Retinal pigment epithelial cell (primary cell): ENCODE data around the gene CDC34.
"Not testable (repeated sequence)": the region's sequence is repeated elsewhere in the genome, so short reads cannot be mapped to it uniquely, and the experiment has no call there.

Experiments
- DNase-seq: peaks from one replicate; pipeline ENCODE4 v3.0.0-alpha.2; 2010; ENCODE audit warnings: low read depth
- H3K4me3 ChIP-seq: 2 replicates; pipeline ENCODE4 v1.5.1; 2011; ENCODE audit warnings: mild to moderate bottlenecking, low read length, control low read depth, moderate library complexity
- TF ChIP-seq, protein P1 (sequence below): conservative IDR thresholded peaks from 2 replicates; pipeline ENCODE4 v1.5.1; 2011; ENCODE audit warnings: low read depth, low read length, control low read depth, inconsistent platforms

The CDC34 gene

DNA sequence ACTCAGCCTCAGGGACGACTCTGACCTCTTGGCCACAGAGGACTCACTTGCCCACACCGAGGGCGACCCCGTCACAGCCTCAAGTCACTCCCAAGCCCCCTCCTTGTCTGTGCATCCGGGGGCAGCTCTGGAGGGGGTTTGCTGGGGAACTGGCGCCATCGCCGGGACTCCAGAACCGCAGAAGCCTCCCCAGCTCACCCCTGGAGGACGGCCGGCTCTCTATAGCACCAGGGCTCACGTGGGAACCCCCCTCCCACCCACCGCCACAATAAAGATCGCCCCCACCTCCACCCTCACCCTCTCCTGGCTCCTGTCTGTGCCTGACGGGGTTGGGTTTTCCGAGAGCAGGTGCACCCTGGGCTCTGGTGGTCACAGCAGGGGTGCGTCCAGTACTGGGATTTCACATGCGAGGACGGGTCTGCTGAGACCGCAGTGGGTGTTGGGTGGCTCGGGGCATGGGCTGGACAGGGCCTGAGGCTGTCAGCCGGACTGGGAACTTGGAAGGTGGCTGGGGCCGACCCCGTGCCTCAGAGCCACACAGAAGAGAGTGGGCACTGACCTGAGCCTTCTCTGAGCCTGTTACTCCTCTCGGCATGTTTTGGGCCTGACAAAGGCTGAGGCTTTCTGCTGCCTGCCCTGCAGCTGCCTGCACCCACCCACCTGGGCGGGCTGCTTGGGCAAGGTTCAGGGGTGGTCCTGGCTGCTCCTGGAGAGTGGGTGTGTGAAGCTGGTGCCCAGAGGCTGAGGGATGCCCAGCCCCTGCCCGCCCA lies 51.8 kb downstream of the CDC34 start:
- H3K4me3 ChIP-seq = no peak overlapping the region
- TF ChIP-seq, protein P1, sequence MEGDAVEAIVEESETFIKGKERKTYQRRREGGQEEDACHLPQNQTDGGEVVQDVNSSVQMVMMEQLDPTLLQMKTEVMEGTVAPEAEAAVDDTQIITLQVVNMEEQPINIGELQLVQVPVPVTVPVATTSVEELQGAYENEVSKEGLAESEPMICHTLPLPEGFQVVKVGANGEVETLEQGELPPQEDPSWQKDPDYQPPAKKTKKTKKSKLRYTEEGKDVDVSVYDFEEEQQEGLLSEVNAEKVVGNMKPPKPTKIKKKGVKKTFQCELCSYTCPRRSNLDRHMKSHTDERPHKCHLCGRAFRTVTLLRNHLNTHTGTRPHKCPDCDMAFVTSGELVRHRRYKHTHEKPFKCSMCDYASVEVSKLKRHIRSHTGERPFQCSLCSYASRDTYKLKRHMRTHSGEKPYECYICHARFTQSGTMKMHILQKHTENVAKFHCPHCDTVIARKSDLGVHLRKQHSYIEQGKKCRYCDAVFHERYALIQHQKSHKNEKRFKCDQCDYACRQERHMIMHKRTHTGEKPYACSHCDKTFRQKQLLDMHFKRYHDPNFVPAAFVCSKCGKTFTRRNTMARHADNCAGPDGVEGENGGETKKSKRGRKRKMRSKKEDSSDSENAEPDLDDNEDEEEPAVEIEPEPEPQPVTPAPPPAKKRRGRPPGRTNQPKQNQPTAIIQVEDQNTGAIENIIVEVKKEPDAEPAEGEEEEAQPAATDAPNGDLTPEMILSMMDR = no peak
- no peak for DNase-seq

DNA sequence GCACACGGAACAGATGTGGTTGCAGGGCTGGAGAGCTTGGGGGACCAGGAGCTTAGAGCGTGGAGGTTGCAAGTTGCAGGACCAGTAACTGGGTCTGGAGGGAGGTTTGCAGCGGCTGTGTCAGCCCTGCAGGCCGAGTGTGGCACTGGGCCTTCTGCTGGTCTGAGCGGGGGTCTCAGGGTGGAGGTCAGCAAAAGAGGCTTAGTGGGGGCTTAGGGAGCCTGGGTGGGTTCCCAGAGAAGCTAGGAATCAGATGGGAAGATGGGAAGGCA lies 52.3 kb downstream of the CDC34 start:
- no peak overlapping the region for H3K4me3 ChIP-seq
- TF ChIP-seq, protein P1 = no peak
- no peak for DNase-seq

DNA sequence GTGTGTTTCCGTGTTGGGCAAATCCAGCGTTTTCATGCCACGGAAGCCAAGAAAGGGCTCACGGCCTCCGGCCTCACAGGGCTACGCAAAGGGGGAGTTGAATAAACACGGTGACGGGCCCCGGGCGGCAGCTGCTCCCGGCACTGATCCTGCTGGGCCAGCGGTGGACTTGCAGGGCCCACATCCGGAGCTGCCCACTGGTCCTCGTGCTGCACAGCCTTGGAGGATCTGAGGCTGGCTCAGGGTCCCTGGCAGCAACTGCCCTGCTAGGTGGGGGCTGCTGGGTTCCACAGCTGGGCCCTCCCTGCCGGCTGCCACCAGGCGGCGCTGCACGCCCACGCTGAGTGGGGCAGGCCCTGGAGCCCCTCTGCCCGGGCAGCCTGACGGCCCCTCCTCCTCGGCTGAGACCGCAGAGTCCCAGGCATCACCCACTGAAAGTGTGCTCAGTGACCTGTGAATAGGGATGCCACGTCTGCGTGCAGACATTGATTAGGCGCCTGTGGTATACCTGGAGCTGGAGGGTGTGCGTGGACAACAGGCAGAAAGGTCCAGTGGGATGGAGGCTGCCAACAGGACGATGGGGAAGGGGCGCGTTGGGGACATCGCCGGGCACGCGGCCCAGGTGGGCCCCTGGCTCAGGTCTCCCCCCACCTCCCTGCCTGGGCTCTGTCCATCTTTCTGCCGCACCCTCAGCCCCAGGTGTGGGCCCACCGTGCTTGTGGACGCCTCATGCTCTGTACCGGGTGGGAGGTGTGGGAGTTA lies 52.9 kb downstream of the CDC34 start:
- TF ChIP-seq, protein P1 = peak; percentile 93
- H3K4me3 ChIP-seq = no peak overlapping the region
- DNase-seq = no peak

DNA sequence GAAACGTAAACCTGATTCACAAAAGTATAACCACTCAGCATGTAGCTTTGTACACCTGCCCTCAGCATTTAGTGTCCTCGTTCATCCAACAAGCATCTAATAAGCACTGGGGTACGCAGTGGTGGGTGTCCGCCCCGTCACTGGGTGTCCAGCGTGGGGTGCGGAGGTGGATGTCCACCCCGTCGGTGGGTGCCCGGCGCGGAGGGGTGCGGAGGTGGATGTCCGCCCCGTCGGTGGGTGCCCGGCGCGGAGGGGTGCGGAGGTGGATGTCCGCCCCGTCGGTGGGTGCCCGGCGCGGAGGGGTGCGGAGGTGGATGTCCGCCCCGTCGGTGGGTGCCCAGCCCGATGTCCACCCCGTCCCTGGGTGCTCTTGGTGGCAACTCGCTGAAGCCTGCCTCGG lies 53.6 kb downstream of the CDC34 start:
- not testable (repeated sequence) for DNase-seq

DNA sequence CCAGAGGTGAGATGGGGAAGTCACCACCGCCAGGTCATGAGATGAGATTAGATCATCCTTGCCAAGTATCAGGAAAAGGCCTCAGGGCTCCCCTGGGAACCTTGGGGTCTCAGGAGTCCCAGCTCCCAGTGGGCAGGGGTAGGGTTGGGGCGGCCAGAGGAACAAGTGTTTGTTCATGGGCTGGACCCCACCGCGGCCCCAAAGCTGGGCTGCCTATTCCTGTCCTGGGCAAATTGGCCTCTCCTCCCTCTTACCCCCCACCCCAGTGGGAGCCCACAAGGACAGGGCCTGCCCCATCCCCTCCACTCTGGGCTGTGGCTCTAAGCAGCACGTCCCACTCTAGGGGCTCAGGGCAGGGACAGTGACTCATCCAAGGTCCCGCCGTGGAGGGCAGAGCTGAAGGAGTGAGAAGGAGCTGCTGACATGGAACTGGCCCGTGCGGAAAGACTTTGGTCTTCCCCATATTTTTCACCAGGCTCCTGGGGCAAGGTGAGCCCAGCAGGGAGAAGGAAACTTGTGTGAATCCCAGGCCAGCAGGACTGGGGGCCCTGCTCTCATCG lies 54.1 kb downstream of the CDC34 start:
- no peak for DNase-seq
- no peak overlapping the region for H3K4me3 ChIP-seq
- TF ChIP-seq, protein P1 = no peak

More for the DNA sequence above, 53.6 kb downstream of the CDC34 start:
- H3K4me3 ChIP-seq = not testable (repeated sequence)

DNA sequence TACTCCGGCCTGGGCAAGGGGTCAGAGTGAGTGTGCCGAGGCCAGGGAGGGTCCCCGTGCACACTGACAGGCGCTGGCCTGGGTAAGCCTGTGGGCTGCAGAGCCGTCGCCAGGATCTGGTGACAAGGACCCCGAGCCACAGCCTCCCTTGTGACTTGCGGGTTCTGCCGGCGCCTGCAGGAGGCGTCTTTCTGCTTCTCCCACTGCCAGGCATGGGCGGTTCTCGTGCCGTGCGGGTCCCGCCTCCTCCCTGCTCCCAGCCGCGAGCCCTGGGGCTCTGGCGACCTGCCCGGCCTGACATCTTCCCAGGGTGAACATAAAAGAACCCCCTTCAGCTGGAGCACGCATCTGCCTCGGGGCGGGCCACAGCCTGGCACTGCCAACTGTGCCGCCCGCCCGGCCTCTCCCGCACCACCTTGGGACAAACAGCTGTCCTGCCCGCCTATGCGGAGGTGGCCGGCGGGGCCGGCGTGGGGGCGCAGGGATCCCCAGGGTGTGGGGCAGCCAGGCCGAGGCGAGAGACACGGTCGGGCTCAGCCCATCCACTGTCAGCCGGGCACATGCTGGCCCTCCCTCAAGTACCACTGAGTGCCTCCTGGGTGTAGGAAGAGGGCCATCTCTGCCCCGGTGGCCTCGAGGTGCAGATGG lies 56.7 kb downstream of the CDC34 start:
- TF ChIP-seq, protein P1 = peak; percentile 79
- no peak for DNase-seq

DNA sequence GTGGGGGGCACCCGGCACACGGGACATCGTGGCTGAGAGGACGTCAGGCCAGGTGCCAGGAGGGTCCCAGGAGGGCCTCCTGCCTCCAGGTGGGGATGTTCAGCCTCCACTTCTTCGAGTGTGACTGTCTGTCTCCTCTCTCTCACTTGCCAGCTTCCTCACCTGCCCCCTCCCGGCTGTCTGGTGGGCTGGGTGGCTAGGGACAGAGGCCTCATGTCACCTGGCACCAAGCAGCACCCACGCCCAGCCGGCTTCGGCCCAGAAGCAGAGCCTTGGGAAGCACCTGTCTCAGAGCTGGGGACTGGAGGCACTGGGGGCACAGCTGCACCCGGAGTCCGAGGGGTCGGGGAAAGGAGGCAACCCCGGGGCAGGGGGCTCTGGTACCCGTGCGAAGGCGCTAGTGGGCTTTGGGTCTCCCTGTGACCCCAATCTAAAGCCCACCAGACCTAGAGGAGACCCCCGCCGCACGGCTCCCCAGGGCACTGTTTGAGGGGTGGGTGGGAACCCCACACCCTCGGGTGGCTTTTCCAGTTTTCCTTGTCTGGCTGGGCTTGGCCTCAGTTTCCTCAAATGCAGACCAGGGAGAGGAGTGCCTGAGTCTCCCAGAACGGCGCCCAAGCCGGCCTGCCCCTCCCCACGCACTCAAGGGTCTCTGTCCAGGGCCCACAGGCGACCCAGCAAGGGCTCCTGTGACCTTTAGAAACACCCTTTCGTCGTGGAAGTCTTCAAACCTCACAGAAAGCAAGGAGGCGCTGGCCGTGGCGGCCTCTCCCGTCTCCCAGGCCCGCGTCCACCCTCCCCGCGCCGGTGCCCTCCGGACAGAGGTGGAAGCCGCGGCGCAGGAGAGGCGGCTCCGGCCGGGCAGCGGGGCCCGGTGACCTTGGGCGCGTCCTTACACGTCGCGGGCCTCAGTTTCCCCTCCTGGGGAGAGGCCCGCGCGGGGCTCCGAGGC lies 57.5 kb downstream of the CDC34 start:
- H3K4me3 ChIP-seq = no peak overlapping the region
- DNase-seq = no peak
- TF ChIP-seq, protein P1 = no peak

More for the DNA sequence above, 56.7 kb downstream of the CDC34 start:
- H3K4me3 ChIP-seq = no peak overlapping the region
